Subcutaneous abdominal adipose tissue (tissue), 5 donors: Measurements from ENCODE around the gene COQ10B.
"Not testable (repeated sequence)": the region's sequence is repeated elsewhere in the genome, so short reads cannot be mapped to it uniquely, and the experiment has no call there.

Experiments used
- H3K27ac ChIP-seq: one replicate; pipeline ENCODE4 v1.7.0; 2013; ENCODE audit warnings: low read depth, mild to moderate bottlenecking, inconsistent platforms, low read length, moderate library complexity
- H3K27me3 ChIP-seq, 5 donors: one replicate each; pipeline ENCODE4 v1.7.0; 2013; ENCODE audit warnings: low read length in 5 of 5, inconsistent platforms in 1 of 5; ENCODE audit not compliant: control insufficient read depth in 5 of 5, insufficient read depth in 4 of 5
- H3K36me3 ChIP-seq, 5 donors: one replicate each; pipeline ENCODE4 v1.7.0; 2013; ENCODE audit warnings: low read length in 5 of 5; ENCODE audit not compliant: control insufficient read depth in 5 of 5, insufficient read depth in 5 of 5
- H3K4me1 ChIP-seq, 5 donors: one replicate each; pipeline ENCODE4 v1.7.0; 2013; ENCODE audit warnings: low read length in 5 of 5, mild to moderate bottlenecking in 3 of 5, moderate library complexity in 1 of 5; ENCODE audit not compliant: control insufficient read depth in 5 of 5, insufficient read depth in 5 of 5
- H3K4me3 ChIP-seq, 5 donors: one replicate each; pipeline ENCODE4 v1.7.0; 2013; ENCODE audit warnings: low read length in 5 of 5, low read depth in 1 of 5
- H3K9ac ChIP-seq, 5 donors: one replicate each; pipeline ENCODE4 v1.7.0; 2013; ENCODE audit warnings: low read length in 5 of 5, mild to moderate bottlenecking in 4 of 5, moderate library complexity in 3 of 5
- H3K9me3 ChIP-seq, 5 donors: one replicate each; pipeline ENCODE4 v1.7.0; 2013; ENCODE audit warnings: low read length in 5 of 5; ENCODE audit not compliant: control insufficient read depth in 5 of 5
- donor health status: healthy.
- donor health status: healthy.
- donor health status: healthy.
- donor health status: healthy.
- donor health status: healthy.

Gene COQ10B

GRCh38 chr2:197472166-197472565 lies 18.8 kb downstream of the COQ10B start:
- Histone ChIP-seq H3K4me1 (no peaks in the 10 kb centered on the region), H3K27me3 (no peaks in the 10 kb centered on the region), H3K4me3 (no peak overlapping the region), H3K36me3 (peaks cover 26 to 82% (median 66%) of the 10 kb centered on the region in 5 donors), H3K9me3 (no peaks in the 10 kb centered on the region), H3K27ac (no peak overlapping the region), H3K9ac (no peak overlapping the region)

- no peak overlapping the region for H3K4me3 ChIP-seq
- H3K36me3 ChIP-seq, result peaks cover 14 to 55% (median 44%) of the 10 kb centered on the region in 5 donors
- no peaks in the 10 kb centered on the region for H3K9me3 ChIP-seq
- H3K9ac ChIP-seq, result no peak overlapping the region
- no peak overlapping the region for H3K27ac ChIP-seq
- peaks cover 0 to 8% (median 0%) of the 10 kb centered on the region in 5 donors for H3K4me1 ChIP-seq
- no peaks in the 10 kb centered on the region for H3K27me3 ChIP-seq
These were observed 24.4 kb downstream of the COQ10B start for GRCh38 chr2:197477797-197478196.

GRCh38 chr2:197480165-197481036 lies 27.0 kb downstream of the COQ10B start:
- H3K4me1 ChIP-seq, result peaks cover 0 to 8% (median 0%) of the 10 kb centered on the region in 5 donors
- peaks cover 0 to 10% (median 4%) of the 10 kb centered on the region in 5 donors for H3K9me3 ChIP-seq
- peaks cover under 1 to 32% (median 28%) of the 10 kb centered on the region in 5 donors for H3K36me3 ChIP-seq

GRCh38 chr2:197484248-197484647 lies 30.9 kb downstream of the COQ10B start:
- H3K27ac ChIP-seq, H3K4me1 ChIP-seq, H3K9ac ChIP-seq, H3K27me3 ChIP-seq, H3K4me3 ChIP-seq: not testable (repeated sequence)
- peaks cover 26 to 40% (median 36%) of the 10 kb centered on the region in 5 donors for H3K36me3 ChIP-seq
- peaks cover 0 to 10% (median 4%) of the 10 kb centered on the region in 5 donors for H3K9me3 ChIP-seq

More at GRCh38 chr2:197480165-197481036, 27.0 kb downstream of the COQ10B start:
- H3K4me3 ChIP-seq, result no peak overlapping the region
- H3K27ac ChIP-seq, result no peak overlapping the region
- no peaks in the 10 kb centered on the region for H3K27me3 ChIP-seq
- no peak overlapping the region for H3K9ac ChIP-seq

GRCh38 chr2:197486175-197486574 lies 32.8 kb downstream of the COQ10B start:
- Histone ChIP-seq H3K9ac (no peak overlapping the region), H3K27ac (no peak overlapping the region), H3K36me3 (peaks cover 34 to 54% (median 49%) of the 10 kb centered on the region in 5 donors), H3K4me1 (no peaks in the 10 kb centered on the region), H3K9me3 (peaks cover 0 to 10% (median 4%) of the 10 kb centered on the region in 5 donors), H3K27me3 (no peaks in the 10 kb centered on the region), H3K4me3 (no peak overlapping the region)

GRCh38 chr2:197487385-197487784 lies 34.0 kb downstream of the COQ10B start:
- no peak overlapping the region for H3K4me3 ChIP-seq
- peaks cover 0 to 10% (median 4%) of the 10 kb centered on the region in 5 donors for H3K9me3 ChIP-seq
- H3K4me1 ChIP-seq, result no peaks in the 10 kb centered on the region
- H3K27me3 ChIP-seq, result no peaks in the 10 kb centered on the region
- H3K9ac ChIP-seq, result no peak overlapping the region
- peaks cover 34 to 64% (median 60%) of the 10 kb centered on the region in 5 donors for H3K36me3 ChIP-seq
- no peak overlapping the region for H3K27ac ChIP-seq

GRCh38 chr2:197495433-197496134 lies 42.2 kb downstream of the COQ10B start:
- H3K9ac ChIP-seq, result no peak overlapping the region
- H3K9me3 ChIP-seq, result no peaks in the 10 kb centered on the region
- H3K36me3 ChIP-seq, result peaks cover 30 to 72% (median 59%) of the 10 kb centered on the region in 5 donors
- no peak overlapping the region for H3K27ac ChIP-seq
- H3K4me1 ChIP-seq, result peaks cover 0 to 22% (median 19%) of the 10 kb centered on the region in 5 donors
- no peaks in the 10 kb centered on the region for H3K27me3 ChIP-seq
- no peak overlapping the region for H3K4me3 ChIP-seq

- peaks cover 30 to 62% (median 50%) of the 10 kb centered on the region in 5 donors for H3K36me3 ChIP-seq
- H3K27ac ChIP-seq, result peak overlapping the region; percentile 96
- H3K4me1 ChIP-seq, result peaks cover 2 to 32% (median 30%) of the 10 kb centered on the region in 5 donors
- H3K4me3 ChIP-seq, result no peak overlapping the region
- no peaks in the 10 kb centered on the region for H3K27me3 ChIP-seq
- H3K9me3 ChIP-seq, result no peaks in the 10 kb centered on the region
- no peak overlapping the region for H3K9ac ChIP-seq
These were observed 43.3 kb downstream of the COQ10B start for GRCh38 chr2:197496695-197497094.

GRCh38 chr2:197497326-197497725 lies 44.0 kb downstream of the COQ10B start:
- Histone ChIP-seq H3K4me1 (peaks cover 2 to 37% (median 35%) of the 10 kb centered on the region in 5 donors), H3K36me3 (peaks cover 30 to 56% (median 44%) of the 10 kb centered on the region in 5 donors), H3K27me3 (no peaks in the 10 kb centered on the region), H3K4me3 (no peak overlapping the region), H3K9me3 (no peaks in the 10 kb centered on the region), H3K27ac (peak overlapping the region; percentile 96), H3K9ac (no peak overlapping the region)
